GM10266 (cell line): Measurements from ENCODE around the gene CDH23.
A peak's percentile ranks its signal among the peaks of the same experiment; 100 is the strongest.

ENCODE experiments used
- DNase-seq: peaks from one replicate; pipeline ENCODE4 v3.0.0; 2012; ENCODE audit errors: extremely low spot score
- TF ChIP-seq, protein P1 (sequence below): IDR thresholded peaks from 2 replicates; pipeline ENCODE4 v1.5.1; 2012; ENCODE audit warnings: mild to moderate bottlenecking, low read depth; ENCODE audit not compliant: control insufficient read depth, insufficient read depth; ENCODE audit errors: missing control alignments

The CDH23 gene

DNA sequence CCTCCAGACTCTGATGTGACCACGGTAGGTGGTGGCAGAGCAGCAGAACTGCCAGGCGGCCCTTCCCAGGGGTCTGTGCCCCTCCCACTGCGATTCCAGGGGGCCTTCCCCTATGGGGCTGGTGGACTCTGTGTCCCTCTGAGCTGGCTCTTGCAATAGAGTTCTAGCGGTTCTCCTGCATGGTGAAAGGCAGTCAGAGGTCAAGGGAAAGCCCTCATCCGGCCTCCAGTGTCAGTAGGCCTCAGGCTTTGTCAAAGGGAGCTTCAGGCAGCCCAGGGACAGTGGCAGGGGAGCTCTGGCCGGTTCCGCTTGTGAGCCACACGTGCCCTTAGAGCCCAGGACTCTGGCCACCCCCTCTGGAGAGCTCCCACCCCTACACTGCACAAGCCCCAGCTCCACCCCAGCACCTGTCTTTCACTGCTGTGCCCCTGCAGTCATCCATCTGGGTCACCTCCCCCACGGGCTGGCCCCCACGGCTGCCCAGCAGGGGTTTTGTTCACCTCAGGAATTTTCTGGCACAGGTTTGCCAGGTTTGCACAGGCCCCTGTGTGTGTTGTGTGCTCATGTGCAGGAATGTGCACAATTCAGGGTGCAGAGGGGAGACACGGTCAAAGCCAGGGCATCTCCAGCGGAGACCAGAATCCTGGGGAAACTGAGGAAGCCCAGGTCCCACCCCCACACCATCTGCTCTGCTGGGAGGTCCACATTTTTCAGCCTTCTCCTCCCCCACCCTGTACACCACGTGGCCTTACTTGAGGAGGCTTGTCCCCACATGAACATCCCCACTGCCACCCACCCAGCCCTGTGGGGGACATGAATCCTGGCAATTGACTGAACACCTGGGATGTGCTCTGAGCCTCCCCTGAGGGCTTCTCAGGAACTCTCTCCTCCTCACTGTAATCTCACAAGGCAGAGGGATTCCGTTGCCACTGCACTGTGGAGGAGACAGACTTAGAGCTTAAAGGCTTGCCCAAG is 299.1 kb downstream of the CDH23 start:
- no peak for DNase-seq

DNA sequence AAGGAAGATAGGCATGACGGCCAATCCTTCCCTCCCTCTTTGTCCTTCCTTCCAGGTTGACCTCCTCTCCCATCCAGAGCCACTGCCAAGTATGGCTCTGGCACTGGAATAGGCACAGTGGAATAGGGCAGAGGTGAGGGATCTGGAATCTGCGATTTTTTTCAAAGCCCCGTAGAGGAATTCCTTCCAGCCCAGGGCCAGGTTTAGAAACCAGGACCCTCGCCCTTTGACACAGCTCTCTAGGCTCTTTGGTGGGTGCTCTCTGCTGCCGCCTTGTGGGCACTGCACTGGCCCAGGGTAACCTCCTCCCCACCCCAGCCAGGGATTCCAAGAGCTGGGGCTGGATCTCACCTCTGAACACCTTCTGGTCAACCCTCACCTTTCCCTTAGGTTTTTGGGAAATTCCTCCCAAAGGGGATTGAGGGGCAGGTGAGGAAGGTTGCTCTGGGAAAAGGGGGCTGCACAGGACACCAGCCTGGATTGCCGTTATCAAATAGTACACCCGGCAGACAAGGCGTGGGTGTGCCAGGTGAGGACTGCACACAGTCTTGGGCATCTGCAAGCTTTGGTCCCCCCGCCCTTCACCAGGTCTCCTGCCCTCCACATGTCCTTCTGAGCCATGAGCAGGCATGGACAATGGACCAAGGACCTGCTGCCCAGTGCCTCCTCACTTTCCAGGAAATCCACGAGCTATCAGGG is 300.1 kb downstream of the CDH23 start:
- TF ChIP-seq, protein P1, sequence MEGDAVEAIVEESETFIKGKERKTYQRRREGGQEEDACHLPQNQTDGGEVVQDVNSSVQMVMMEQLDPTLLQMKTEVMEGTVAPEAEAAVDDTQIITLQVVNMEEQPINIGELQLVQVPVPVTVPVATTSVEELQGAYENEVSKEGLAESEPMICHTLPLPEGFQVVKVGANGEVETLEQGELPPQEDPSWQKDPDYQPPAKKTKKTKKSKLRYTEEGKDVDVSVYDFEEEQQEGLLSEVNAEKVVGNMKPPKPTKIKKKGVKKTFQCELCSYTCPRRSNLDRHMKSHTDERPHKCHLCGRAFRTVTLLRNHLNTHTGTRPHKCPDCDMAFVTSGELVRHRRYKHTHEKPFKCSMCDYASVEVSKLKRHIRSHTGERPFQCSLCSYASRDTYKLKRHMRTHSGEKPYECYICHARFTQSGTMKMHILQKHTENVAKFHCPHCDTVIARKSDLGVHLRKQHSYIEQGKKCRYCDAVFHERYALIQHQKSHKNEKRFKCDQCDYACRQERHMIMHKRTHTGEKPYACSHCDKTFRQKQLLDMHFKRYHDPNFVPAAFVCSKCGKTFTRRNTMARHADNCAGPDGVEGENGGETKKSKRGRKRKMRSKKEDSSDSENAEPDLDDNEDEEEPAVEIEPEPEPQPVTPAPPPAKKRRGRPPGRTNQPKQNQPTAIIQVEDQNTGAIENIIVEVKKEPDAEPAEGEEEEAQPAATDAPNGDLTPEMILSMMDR, result peak; percentile 81
- peak; percentile 70 for DNase-seq

More for the DNA sequence above, 299.1 kb downstream of the CDH23 start:
- TF ChIP-seq, protein P1, result no peak

DNA sequence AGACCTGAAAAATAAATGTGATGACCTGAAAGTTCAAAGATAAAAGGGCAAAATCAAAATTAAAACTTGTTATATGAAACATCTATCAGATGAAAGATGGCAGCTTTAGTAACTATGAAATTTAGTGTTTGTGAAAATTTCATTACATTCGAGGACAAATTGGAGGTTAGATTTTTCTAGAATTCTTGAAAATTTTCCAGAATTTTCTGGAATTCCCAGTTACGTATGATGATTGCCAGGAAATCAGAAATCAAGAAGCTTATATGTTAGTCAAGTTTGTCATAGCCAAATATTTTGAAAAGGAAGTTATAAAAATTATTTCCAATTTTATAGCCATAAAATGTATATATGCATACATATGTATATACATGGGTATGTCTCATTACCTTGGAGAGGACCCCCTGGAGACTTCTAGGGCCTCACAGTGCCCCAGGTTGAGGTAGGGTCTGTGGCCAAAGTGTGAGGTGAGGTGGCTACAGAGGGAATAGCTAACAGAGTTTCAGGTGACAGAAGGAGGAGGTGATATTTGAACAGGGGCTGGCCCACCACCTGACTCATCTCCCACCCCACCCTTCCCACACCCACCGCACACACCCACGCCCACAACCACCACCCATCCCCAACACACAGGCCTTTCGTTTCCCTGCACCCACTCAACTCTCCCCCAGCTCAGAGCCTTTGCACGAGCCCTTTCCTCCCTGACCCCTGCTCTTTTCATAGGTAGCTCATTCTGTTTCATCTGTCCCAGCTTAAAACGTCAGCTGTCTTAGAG is 301.4 kb downstream of the CDH23 start:
- TF ChIP-seq, protein P1, result no peak
- DNase-seq, result peak; percentile 58

- TF ChIP-seq, protein P1, result no peak
- DNase-seq, result no peak
Measured at GRCh38 chr10:71698737-71699136, 302.0 kb downstream of the CDH23 start.

DNA sequence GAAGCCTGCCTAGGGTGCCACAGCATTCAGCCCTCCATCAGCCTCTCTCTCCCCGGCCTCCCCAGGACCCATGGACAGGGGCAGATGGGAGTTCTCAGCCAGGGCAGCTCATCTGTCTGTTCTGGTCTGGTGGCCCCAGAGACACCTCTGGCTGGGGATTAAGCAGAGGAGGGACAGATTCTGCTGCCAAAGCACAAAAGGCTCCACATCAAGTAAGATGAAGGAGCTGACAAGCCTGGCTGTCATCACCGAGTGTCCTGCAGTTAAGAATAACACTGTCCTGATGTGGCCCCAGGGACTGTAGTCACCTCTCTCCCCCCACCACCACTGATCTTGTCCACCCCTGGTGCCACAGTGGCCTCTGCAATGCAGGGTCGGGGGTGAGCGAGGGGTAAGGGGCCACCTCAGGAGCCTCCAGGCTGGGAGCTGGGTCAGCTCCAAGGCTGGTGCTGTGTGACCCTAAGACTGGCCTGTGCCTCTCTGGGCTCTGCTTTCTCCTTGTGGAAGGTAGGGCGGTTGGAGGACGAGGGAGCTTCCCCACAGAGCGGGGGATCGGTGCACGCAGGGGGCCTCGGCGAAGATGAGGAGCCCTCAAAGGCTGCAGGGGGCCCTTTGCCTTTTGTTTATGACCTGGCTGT is 304.1 kb downstream of the CDH23 start:
- TF ChIP-seq, protein P1, result no peak
- no peak for DNase-seq

DNA sequence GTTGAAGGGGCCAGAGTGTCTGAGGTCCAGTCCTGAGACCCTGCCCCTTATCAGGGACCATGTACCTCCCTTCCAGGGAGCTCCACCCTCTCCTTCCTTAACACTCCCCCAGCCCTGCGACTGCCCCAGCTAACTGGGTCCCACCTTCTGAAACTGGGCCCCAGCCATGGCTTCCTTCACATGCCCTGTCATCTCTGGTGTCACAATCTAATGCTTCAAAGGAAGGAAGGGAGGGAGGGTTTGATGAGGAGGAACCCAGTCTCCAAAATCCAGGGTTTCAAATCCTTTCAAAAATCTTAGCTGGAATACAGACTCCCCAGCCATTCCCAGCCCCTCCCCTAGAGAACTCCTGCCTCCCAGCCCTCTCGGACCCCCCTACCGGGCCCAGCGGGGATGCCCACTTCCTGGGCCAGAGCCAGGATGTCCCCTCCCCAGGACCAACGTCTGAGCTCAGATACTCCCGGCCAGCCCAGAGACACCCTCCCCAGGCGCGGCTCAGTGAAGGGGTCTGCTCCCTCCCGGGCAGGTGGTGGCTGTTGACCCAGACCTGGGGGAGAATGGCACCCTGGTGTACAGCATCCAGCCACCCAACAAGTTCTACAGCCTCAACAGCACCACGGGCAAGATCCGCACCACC is 304.9 kb downstream of the CDH23 start:
- DNase-seq, result no peak
- TF ChIP-seq, protein P1, result no peak
